ENCODE results near the gene ZMIZ2.
"Not testable (repeated sequence)": the region's sequence is repeated elsewhere in the genome, so short reads cannot be mapped to it uniquely, and the experiment has no call there.

ZMIZ2 gene

GRCh38 chr7:44748045-44748947 is at the start of gene ZMIZ2:
TSS of gene ZMIZ2 (plus strand) at chr7:44748847. CDS start at chr7:44756250, 7,403 bp downstream.
- DNase-seq: peak; percentile 87

- not testable (repeated sequence) for DNase-seq
These were observed 49.0 kb upstream of the ZMIZ2 start for GRCh38 chr7:44699598-44699997.

GRCh38 chr7:44700322-44700721 is 48.3 kb upstream of the ZMIZ2 start:
- no peak for DNase-seq

GRCh38 chr7:44703391-44703790 is 45.3 kb upstream of the ZMIZ2 start:
- not testable (repeated sequence) for DNase-seq

- no peak for DNase-seq
These were observed 44.7 kb upstream of the ZMIZ2 start for GRCh38 chr7:44703921-44704320.

- no peak for DNase-seq
These were observed 43.2 kb upstream of the ZMIZ2 start for GRCh38 chr7:44705434-44705833.

- no peak for DNase-seq
These were observed 41.7 kb upstream of the ZMIZ2 start for GRCh38 chr7:44706788-44707557.

- no peak for DNase-seq
These were observed 41.0 kb upstream of the ZMIZ2 start for GRCh38 chr7:44707558-44708230.

- DNase-seq: no peak
These were observed 39.4 kb upstream of the ZMIZ2 start for GRCh38 chr7:44709011-44709915.

- no peak for DNase-seq
These were observed 38.6 kb upstream of the ZMIZ2 start for GRCh38 chr7:44709945-44710596.

GRCh38 chr7:44711528-44711927 is 37.1 kb upstream of the ZMIZ2 start:
- no peak for DNase-seq

- no peak for DNase-seq
These were observed 36.6 kb upstream of the ZMIZ2 start for GRCh38 chr7:44712012-44712411.

- no peak for DNase-seq
These were observed 35.5 kb upstream of the ZMIZ2 start for GRCh38 chr7:44713141-44713540.

GRCh38 chr7:44713680-44714335 is 34.8 kb upstream of the ZMIZ2 start:
- DNase-seq: no peak

- no peak for DNase-seq
These were observed 32.4 kb upstream of the ZMIZ2 start for GRCh38 chr7:44716205-44716604.

- DNase-seq: no peak
These were observed 28.3 kb upstream of the ZMIZ2 start for GRCh38 chr7:44720301-44720700.

- no peak for DNase-seq
These were observed 24.4 kb upstream of the ZMIZ2 start for GRCh38 chr7:44724276-44724675.

GRCh38 chr7:44726250-44726649 is 22.4 kb upstream of the ZMIZ2 start:
- DNase-seq: not testable (repeated sequence)

GRCh38 chr7:44727158-44727936 is 21.3 kb upstream of the ZMIZ2 start:
- no peak for DNase-seq

- DNase-seq: no peak
These were observed 20.7 kb upstream of the ZMIZ2 start for GRCh38 chr7:44727937-44728262.
